ENCODE measurements around the gene COMMD1. TPM values are rescaled to one million over a fixed set of nuclear protein-coding genes. Genes with fewer than 3 reads are reported as not detected.
"Not testable (repeated sequence)": the region's sequence is repeated elsewhere in the genome, so short reads cannot be mapped to it uniquely, and the experiment has no call there.

COMMD1 gene
- total RNA-seq, 1 donor from 2014 or later, result 57.3 TPM

DNA sequence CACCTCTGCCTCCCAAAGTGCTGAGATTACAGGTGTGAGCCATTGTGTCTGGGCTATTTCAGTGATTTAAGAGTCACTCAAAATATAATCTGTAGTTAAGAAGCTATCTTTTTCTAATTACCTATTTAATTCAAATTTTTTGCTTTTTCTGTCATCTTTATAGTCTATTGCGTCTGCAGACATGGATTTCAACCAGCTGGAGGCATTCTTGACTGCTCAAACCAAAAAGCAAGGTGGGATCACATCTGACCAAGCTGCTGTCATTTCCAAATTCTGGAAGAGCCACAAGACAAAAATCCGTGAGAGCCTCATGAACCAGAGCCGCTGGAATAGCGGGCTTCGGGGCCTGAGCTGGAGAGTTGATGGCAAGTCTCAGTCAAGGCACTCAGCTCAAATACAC lies 95.1 kb downstream of the COMMD1 start:
- ATAC-seq, result no peak
- DNase-seq, result no peak
- intact Hi-C loops (cut with micrococcal nuclease), result no loop called here

DNA sequence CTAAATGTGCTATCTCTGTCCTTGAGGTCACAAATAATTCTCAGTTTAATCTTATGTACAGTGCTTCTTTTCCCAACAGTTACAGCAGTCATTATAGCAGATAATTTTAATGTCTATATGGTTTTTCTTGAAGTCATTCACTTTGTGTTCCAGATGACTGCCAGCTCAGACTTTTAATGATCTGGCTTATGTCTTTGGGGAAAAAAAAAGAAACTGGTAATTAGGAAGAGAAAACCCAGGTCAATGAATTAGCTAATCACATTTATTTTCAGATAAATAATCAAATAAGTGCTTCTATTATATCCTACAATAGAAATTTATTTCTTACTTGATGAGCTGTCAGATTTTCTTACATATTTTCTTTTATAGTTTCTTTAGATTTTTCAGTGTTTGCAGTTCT lies 96.0 kb downstream of the COMMD1 start:
- intact Hi-C loops (cut with micrococcal nuclease), result no loop called here
- DNase-seq (no peak), ATAC-seq (no peak)

DNA sequence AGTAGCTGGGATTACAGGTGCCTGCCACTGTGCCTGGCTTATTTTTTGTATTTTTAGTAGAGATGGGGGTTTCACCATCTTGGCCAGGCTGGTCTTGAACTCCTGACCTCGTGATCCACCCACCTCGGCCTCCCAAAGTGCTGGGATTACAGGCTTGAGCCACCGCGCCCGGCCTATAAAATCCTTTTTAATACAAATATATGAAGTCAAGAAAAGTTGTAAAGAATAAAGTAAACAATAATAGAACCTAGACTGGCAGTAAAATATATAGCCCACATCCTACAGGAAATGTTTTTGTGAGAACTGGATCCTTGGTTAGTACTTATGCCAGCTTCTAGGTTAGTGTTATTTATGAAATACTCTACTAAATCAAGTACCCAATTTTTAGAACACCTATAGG lies 99.0 kb downstream of the COMMD1 start:
- intact Hi-C loops (cut with micrococcal nuclease); ATAC-seq; DNase-seq: not testable (repeated sequence)

DNA sequence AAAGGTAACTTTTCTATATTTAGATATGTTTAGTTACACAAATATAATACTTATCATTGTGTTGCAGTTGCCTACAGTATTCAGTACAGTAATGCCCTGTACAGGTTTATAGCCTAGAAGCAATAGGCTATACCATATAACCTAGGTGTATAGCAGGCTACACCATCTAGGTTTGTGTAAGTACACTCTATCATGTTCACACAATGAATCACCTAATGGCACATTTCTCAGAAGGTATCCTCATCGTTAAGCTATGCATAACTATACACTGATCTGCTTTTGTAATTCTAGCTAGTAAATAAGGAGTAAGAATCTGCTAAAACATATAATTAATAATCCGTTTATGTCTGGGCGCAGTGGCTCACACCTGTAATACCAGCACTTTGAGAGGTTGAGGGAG lies 102.1 kb downstream of the COMMD1 start:
- ATAC-seq (no peak), DNase-seq (no peak)
- intact Hi-C loops (cut with micrococcal nuclease), result no loop called here

DNA sequence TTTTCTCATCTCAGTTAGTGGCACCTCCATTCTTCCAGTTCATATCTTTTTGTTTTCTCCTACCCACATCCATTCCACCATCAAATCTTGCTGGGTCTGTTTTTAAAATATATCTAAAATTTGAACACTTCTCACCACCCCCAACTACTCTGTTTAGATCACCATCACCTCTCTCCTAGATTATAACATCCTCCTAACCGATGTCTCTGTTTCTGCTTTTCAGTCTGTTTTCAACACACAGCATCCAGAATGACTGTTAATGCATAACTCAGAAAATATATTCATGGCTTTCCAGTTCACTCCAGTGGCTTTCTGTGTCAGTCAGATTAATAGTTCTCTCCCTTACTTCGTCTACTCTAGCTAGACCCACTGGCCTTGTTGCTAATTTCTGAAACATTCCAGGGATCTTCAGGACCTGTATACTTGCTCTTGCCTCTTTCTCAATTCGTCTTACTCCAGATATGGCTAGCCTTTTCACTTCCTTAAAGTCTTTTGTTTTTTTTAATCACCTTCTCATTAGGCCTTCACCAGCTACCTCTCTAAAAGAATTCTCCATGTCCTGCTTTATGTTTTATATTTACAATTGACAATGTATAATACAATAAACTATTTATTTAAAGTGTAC lies 105.3 kb downstream of the COMMD1 start:
- intact Hi-C loops (cut with micrococcal nuclease), result no loop called here
- ATAC-seq (no peak), DNase-seq (no peak)

DNA sequence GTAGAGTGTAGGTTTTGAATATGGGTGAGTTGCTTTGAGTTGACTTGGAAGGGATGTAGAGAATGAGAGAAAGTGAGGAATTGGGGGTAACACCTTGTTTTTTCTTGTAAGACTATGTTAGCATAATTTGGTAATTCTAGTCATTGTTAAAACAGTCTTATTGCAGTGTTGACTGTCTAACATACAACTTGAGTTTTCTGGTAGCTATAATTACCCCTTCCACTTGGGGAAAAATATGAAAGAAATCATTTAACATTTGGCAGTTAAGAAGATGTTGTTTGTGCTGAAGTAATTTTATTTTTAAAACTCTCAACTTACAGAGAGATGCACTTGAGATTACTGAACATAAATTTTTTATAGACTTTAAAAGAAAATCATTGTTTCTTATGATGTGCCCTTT lies 108.2 kb downstream of the COMMD1 start:
- ATAC-seq (no peak), DNase-seq (no peak)
- intact Hi-C loops (cut with micrococcal nuclease), result no loop called here

DNA sequence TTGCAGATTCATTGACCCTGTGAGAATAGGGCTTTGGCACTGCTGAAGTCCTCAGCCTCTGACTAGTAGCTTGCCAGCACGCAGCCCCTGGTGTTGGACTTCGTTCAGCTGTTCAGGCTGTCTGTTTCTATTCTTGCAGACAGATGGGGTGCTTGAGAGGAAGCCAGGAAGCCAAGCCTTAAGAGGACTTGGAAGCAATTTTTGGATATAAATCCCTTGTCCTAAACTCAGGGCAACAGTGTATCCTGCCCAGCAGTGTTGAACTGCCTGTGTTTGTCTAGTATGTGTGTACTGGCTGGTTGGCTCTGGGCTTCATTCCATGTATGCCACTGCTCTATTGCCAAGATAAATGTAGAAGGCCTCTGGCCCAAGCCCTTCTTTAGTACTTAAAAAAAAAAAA lies 108.6 kb downstream of the COMMD1 start:
- intact Hi-C loops (cut with micrococcal nuclease), result no loop called here
- peak; percentile 79 for DNase-seq
- peak; percentile 98 for ATAC-seq

DNA sequence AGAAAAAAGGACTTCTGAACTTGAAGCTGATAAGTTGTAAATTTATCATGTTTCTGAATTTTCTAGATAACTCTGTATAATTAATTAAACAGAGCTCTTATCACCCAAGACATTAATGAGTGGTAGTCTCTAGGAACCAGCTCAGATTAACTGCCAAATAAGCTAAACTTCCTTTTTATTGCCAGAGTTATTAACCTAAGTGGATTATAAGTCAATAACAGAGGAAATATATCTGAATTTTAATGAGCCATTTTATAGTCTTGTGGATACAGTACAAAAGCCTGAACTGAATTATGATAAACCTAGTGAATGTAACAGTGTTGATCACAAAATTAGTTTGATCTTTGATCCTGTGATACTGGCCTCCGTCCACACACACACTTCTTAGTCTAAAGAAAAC lies 111.5 kb downstream of the COMMD1 start:
- intact Hi-C loops (cut with micrococcal nuclease), result no loop called here
- DNase-seq (no peak), ATAC-seq (no peak)

DNA sequence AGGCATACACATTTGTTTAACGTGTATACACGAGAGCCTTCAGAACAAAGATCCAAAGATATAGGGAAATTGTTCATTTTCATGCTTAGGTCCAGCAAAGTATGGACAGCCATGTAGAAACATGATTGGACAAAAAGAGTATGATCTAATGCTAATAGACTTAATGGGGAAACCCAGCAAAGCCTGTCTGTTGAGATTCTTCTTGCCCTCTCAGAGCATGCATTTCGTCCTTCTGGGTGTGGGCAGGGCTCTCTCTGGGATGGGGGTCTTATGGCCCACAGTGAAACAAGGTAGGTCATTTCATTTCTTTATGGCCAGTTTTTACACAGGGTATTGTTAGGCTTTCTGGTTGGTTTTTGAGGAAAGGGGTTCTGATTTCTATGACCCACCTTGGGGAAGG lies 124.4 kb downstream of the COMMD1 start:
- DNase-seq (no peak), ATAC-seq (no peak)
- intact Hi-C loops (cut with micrococcal nuclease), result no loop called here

DNA sequence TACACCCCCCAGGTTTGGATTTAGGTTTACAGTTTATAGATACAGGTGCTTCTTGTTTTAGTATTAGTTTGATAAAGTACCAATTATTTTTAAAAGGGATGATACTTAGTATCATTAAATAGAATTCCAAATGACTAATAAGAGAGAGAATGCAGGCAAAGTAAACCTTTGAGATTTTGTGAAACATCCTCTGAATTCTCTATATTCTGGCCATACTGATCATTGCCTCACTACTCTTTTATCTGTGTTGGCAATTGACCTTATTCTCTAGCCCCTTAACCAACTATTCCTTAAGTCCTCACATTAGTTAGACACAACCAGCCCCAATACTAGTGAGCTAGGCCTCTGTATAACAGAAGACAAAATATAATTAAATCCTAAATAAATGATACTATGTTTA lies 125.4 kb downstream of the COMMD1 start:
- intact Hi-C loops (cut with micrococcal nuclease), result no loop called here
- no peak for ATAC-seq
- no peak for DNase-seq

DNA sequence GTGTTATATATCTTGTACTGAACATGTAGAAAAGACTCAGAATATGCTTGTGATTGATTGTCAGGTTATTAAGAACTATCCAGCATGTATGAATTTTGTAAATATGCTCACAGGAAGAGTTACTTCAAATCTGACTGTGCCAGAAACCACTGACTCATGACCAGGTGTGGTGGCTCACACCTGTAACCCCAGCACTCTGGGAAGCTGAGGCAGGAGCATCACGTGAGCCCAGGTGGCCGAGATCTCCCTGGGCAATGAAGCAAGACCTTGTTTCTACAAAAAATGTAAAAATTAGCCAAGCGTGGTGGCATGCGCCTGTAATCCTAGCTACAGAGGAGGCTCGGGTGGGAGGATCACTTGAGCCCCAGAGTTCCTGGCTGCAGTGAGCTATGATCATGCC lies 126.6 kb downstream of the COMMD1 start:
- ATAC-seq (no peak), DNase-seq (no peak)
- intact Hi-C loops (cut with micrococcal nuclease), result no loop called here

DNA sequence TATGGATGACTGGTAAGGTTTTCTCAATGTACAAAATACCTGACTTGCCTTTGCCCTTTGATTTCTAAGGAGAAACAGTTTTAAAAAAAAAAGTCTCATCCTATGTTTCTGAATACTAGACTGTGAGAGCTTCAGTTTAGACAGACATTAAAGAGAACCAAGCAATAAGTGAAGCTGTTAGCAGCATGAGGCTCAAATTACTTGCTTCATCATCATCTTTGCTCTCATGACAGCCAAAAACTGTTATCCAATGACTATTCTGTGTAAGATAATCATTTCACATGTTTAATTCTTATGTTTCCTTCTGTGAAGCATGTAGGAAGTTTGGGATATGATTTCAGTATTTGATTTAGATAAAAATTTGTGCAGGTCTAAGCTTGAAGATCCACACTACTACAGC lies 129.2 kb downstream of the COMMD1 start:
- no peak for ATAC-seq
- DNase-seq, result no peak
- intact Hi-C loops (cut with micrococcal nuclease), result no loop called here

DNA sequence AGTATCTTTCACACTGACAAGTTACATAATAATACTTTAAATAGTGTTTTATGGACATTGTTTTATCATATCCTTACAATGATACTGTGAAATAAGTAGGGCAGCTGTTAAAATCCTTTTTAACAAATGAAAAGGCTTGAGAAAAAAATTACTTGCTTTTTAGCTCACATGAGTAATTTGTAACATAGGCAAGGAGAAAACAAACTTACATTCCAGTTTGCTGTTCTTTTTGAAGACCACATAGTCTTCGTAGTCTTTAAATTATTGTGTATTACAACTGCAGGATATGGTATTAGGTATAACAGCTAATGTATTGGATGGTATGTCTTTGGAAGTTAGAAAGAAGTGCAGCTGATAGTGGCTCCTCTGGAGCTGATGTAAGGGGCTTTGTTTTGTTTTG lies 130.8 kb downstream of the COMMD1 start:
- DNase-seq (no peak), ATAC-seq (no peak)
- intact Hi-C loops (cut with micrococcal nuclease), result no loop called here

DNA sequence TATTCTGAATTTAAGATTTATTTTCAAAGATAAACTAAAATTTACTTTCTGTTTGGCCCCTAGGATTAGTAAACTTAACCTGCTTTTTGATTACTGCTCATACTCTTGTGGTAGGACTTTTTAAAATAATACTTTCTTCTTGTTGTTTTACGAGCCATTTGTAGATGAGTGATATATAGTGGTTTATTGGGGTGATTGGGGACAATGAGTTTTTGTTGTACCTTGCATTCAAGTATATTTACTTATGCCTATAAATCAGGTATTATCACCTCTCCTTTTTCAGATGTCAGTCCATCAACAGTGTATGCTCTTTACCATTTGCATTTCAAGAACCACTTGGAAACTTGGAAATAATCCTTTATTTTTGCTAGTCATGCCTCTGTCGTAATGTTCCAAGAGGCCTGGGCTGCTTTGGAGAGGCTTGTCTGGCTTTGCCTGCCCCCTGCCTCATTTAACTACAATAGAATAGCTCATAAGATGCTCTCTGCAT lies 131.3 kb downstream of the COMMD1 start:
- intact Hi-C loops (cut with micrococcal nuclease), result no loop called here
- no peak for ATAC-seq
- no peak for DNase-seq

DNA sequence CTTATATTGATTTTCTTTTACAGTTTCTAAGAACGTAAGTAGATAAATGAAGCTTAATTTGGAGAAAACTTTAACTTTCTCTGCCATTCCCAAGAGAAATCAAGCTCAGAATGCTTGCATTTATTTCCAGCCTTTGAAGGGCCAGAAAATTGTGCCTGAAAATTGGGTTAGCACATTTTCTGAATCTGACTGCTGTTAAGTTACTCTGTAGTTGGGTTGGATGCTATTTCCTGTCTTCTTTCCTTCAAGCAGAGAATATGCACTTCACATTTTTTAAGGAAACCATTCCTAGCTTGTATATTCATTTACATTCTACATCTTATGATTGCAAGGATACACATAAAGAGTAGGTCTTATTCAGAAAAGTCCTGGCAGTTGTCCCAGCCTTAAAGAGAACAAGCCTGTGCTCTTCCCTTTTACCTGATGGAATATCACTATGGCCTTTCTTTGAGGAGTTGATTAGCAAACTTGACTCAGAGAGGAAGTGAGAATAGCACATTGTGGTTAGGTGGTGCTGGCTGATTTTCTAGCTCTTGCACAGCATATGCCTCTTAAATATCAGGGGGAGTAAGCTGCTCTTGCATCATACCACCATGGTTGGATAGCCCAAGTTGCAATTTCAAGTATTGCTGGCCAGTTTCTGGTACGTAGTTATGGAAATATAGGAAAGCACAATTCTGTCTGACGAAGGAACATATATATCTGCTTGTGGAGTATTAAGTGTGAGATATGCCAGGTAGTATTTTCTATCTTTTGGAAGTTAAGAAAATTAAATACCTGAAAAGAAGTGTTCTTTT lies 133.7 kb downstream of the COMMD1 start:
- DNase-seq, result no peak
- intact Hi-C loops (cut with micrococcal nuclease), result no loop called here
- ATAC-seq, result peak; percentile 39

DNA sequence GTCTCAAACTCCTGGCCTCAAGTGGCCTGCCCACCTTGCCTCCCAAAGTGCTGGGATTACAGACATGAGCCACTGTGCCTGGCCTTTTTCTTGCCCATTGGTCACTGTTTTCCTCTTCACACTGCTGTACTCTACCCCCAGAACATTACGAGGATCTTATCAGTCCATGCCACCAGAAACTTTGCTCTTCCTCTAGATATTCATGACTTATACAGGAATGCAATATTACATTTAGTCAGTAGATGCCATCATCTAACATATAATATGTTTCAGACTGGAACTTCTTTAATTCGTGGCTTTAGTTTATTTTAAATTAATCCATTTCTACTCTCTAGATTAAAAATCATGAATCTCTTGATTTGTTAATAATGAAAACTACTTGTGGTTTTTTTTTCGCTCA lies 135.5 kb downstream of the COMMD1 start:
- ATAC-seq (no peak), DNase-seq (no peak)
- intact Hi-C loops (cut with micrococcal nuclease), result no loop called here

DNA sequence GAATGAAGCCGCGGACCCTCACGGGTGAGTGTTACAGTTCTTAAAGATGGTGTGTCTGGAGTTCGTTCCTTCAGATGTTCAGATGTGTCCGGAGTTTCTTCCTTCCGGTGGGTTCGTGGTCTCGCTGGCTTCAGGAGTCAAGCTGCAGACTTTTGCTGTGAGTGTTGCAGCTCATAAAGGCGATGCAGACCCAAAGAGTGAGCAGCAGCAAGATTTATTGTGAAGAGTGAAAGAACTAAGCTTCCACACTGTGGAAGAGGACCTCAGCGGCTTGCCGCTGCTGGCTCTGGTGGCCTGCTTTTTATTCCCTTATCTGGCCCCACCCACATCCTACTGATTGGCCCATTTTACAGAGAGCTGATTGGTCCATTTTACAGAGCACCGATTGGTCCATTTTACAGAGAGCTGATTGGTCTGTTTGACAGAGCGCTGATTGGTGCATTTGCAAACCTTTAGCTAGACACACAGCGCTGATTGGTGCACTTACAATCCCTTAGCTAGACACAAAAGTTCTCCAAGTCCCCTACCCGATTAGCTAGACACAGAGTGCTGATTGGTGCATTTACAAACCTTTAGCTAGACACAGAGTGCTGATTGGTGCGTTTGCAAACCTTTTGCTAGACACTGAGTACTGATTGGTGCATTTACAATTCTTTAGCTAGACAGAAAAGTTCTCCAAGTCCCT lies 136.4 kb downstream of the COMMD1 start:
- ATAC-seq; intact Hi-C loops (cut with micrococcal nuclease); DNase-seq: not testable (repeated sequence)

DNA sequence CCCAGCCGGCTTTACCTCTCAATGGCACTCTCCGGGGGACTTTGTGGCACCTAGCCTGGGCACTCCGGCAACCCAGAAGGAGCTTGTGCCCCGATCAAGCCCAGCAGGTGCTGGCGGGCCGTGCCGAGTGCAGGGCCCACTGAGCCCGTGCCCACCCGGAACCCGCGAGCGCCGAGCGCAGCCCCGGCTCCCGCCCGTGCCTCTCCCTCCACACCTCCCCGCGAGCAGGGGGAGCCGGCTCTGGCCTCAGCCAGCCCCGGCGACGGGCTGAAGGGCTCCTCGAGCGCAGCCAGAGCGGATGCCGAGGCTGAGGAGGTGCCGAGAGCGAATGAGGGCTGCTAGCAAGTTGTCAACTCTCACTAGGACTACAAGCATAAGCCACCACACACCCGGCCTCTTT lies 136.9 kb downstream of the COMMD1 start:
- intact Hi-C loops (cut with micrococcal nuclease), result no loop called here
- DNase-seq (no peak), ATAC-seq (peak; percentile 14)

DNA sequence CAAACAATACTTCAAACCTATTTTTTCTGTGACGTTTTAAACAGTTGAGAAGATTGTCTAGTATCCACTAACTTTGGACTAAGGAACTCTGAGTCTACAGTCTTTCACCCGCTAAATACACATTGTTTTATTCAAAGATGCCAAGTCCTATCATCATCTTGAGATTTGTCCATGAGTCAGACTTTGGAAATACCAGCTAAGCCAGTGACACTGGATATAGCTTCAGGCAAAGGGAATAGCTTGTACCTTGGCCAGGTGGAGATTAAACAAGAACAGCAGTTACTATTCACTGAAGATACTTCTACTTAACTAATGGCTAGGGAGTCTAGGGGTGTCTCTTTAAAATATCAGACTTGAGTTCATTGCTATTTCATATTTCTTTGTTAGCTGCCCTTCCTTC lies 137.5 kb downstream of the COMMD1 start:
- ATAC-seq, result peak; percentile 84
- intact Hi-C loops (cut with micrococcal nuclease), result no loop called here

DNA sequence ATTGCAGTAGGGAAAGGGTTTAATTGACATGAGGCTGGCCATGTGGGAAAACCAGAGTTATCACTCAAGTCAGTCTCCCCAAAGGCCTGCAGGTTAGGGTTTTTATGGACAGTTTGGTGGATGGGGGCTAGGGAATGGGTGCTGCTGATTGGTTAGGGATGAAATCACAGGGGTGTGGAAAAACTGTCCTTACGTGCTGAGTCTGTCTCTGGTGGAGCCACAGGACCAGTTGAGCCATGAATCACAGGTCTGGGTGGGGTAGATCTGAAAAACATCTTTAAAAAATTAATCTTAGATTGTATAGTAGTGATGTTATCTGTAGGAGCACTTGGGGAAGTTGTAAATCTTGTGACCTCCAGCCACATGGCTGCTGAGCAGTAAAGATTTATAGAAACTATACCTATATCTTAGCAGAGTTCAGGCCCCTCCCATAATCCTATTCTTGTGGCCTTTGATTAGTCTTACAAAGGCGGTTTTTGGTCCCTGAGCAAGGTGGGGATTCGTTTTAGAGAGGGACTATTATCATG lies 139.6 kb downstream of the COMMD1 start:
- DNase-seq, result no peak
- ATAC-seq, result no peak
- intact Hi-C loops (cut with micrococcal nuclease), result no loop called here

More for the DNA sequence above, 137.5 kb downstream of the COMMD1 start:
- DNase-seq, result no peak

Measured in left ventricle myocardium superior (tissue), 1 donor.